OCI-LY7 (cell line): ENCODE measurements around the gene STXBP6.

Experiments used
- CTCF ChIP-seq: fragments of 200-600 bp; sonication (generic); conservative IDR thresholded peaks from 2 replicates; pipeline ENCODE4 v1.5.1; 2014; ENCODE audit warnings: mild to moderate bottlenecking, antibody characterized with exemption, low read length, moderate library complexity, mixed read lengths
- EZH2phosphoT487 ChIP-seq: fragments of 200-600 bp; sonication (generic); IDR thresholded peaks from 2 replicates; pipeline ENCODE4 v1.6.1; 2018; ENCODE audit warnings: low read depth, borderline replicate concordance, mild to moderate bottlenecking, mixed run types, antibody characterized with exemption, low read length, moderate library complexity, mixed read lengths

- TF ChIP-seq CTCF = no peak
- no peak for TF ChIP-seq EZH2phosphoT487
These were observed 92.1 kb downstream of the STXBP6 start for GRCh38 chr14:24957814-24958213.
